HepG2 (cell line): Measurements from ENCODE around the gene FXR2. TPM values are rescaled to one million over a fixed set of nuclear protein-coding genes. Genes with fewer than 3 reads are reported as not detected.

Source experiments
- CEBPZ ChIP-seq: IDR thresholded peaks from 2 replicates; pipeline ENCODE4 v1.6.1; 2012; ENCODE audit warnings: low read length, improper control_type of control experiment
- RBM22 ChIP-seq: fragments of 200-400 bp; formaldehyde crosslinking; optimal IDR thresholded peaks from 2 replicates; pipeline ENCODE3; 2017; ENCODE audit warnings: mild to moderate bottlenecking, low read length, moderate library complexity
- RBM39 ChIP-seq: fragments of 200-400 bp; formaldehyde crosslinking; IDR thresholded peaks from one replicate; pipeline ENCODE4 v1.6.1; 2018; ENCODE audit warnings: antibody characterized with exemption, mild to moderate bottlenecking, low read depth, low read length; ENCODE audit not compliant: poor library complexity, severe bottlenecking
- RNF2 ChIP-seq: fragments of 450-650 bp; conservative IDR thresholded peaks from 2 replicates; pipeline ENCODE4 v1.6.1; 2016; ENCODE audit warnings: low read depth
- SMARCE1 ChIP-seq: fragments of 450-650 bp; IDR thresholded peaks from 2 replicates; pipeline ENCODE4 v1.6.1; 2017; ENCODE audit warnings: borderline replicate concordance
- ZBTB1 ChIP-seq: sonication (generic); formaldehyde crosslinking; IDR thresholded peaks from 2 replicates; pipeline ENCODE4 v1.4.0; 2020; ENCODE audit warnings: missing genetic modification reagents, borderline replicate concordance
- ZBTB2 ChIP-seq: sonication (generic); formaldehyde crosslinking; IDR thresholded peaks from 2 replicates; pipeline ENCODE4 v1.8.0; 2022; ENCODE audit warnings: low read depth, missing genetic modification reagents
- ZNF251 ChIP-seq: sonication (generic); formaldehyde crosslinking; IDR thresholded peaks from 2 replicates; pipeline ENCODE4 v1.9.0; 2021; ENCODE audit warnings: mild to moderate bottlenecking, missing genetic modification reagents
- ZNF660 ChIP-seq: sonication (generic); formaldehyde crosslinking; IDR thresholded peaks from 2 replicates; pipeline ENCODE4 v1.5.1; 2020; ENCODE audit warnings: mild to moderate bottlenecking, low read depth, missing genetic modification reagents, borderline replicate concordance
- ZNF891 ChIP-seq: sonication (generic); formaldehyde crosslinking; IDR thresholded peaks from 2 replicates; pipeline ENCODE4 v1.5.0; 2020; ENCODE audit warnings: mild to moderate bottlenecking, missing genetic modification reagents
- polyA plus RNA-seq, 8 experiments: library from polyadenylated mRNA; depleted of rRNA in 3 of 8; stranded (reverse) in 7 of 8; unstranded in 1 of 8; fragments of >200 nt; fragmentation: Illumina TruSeq in 4 of 8; extraction: Trizol in 4 of 8; gene quantifications; 2 replicates each; pipeline versions ENCODE4 v1.2.1 to v1.2.3, GENCODE V29; 2011 to 2016; ENCODE audit warnings: low read depth in 4 of 8, missing spikeins in 1 of 8, mixed read lengths in 1 of 8; ENCODE audit not compliant: insufficient read depth in 1 of 8
- total RNA-seq, 5 experiments: library from RNA; depleted of rRNA; stranded (reverse); fragments of >200 nt; fragmentation: Illumina TruSeq; extraction: Trizol; gene quantifications; 2 replicates each; pipeline ENCODE4 v1.2.3, GENCODE V29; 2016; ENCODE audit warnings: low read depth in 1 of 5
- TF ChIP-seq, protein P1 (sequence below): sonication (generic); formaldehyde crosslinking; IDR thresholded peaks from 2 replicates; pipeline ENCODE4 v1.5.0; 2020; ENCODE audit warnings: mild to moderate bottlenecking, missing genetic modification reagents
- TF ChIP-seq, protein P2 (sequence below): sonication (generic); formaldehyde crosslinking; IDR thresholded peaks from 2 replicates; pipeline ENCODE4 v1.9.0; 2021; ENCODE audit warnings: missing genetic modification reagents, mild to moderate bottlenecking, borderline replicate concordance
- TF ChIP-seq, protein P3 (sequence below): sonication (generic); formaldehyde crosslinking; conservative IDR thresholded peaks from 2 replicates; pipeline ENCODE4 v1.4.0; 2020; ENCODE audit warnings: missing genetic modification reagents

The FXR2 gene
- total and polyA plus RNA-seq, 2 of the 13 experiments (the other 11 are each of a cell fraction or from before 2014, with no cell fraction given), result 20.9 to 24.4 TPM

DNA sequence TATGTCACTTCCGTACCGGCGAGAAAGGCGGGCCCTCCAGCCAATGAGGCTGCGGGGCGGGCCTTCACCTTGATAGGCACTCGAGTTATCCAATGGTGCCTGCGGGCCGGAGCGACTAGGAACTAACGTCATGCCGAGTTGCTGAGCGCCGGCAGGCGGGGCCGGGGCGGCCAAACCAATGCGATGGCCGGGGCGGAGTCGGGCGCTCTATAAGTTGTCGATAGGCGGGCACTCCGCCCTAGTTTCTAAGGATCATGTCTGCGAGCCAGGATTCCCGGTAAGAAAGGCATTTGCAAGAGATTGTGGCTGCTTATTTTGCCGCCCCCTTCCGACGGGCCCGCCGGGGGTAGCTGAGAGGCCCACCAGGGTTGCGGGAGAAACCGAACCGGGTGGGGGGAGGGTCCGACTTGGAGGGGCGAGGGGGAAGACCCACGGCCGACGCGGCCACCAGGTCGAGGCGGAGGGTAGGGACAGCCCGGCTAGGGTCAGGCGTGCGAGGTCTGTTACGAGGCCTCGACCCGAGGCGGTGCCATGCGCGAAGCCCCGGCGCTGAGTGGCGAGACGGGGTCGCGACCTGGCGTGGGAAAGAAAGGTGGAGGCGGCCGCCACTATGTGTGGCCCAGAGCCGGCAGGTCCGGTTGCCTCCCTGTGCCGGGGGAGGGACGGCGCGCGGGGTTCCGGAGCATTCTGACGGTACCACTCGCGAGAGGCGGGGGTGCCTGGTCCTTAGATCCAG, 41.9 kb downstream of the FXR2 start (continued):
- peak; percentile 76; the same call in 1 of the 2 replicates for TF ChIP-seq CEBPZ
- TF ChIP-seq, protein P1, sequence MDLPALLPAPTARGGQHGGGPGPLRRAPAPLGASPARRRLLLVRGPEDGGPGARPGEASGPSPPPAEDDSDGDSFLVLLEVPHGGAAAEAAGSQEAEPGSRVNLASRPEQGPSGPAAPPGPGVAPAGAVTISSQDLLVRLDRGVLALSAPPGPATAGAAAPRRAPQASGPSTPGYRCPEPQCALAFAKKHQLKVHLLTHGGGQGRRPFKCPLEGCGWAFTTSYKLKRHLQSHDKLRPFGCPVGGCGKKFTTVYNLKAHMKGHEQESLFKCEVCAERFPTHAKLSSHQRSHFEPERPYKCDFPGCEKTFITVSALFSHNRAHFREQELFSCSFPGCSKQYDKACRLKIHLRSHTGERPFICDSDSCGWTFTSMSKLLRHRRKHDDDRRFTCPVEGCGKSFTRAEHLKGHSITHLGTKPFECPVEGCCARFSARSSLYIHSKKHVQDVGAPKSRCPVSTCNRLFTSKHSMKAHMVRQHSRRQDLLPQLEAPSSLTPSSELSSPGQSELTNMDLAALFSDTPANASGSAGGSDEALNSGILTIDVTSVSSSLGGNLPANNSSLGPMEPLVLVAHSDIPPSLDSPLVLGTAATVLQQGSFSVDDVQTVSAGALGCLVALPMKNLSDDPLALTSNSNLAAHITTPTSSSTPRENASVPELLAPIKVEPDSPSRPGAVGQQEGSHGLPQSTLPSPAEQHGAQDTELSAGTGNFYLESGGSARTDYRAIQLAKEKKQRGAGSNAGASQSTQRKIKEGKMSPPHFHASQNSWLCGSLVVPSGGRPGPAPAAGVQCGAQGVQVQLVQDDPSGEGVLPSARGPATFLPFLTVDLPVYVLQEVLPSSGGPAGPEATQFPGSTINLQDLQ (CRISPR knock-in tag), result no peak
- peak; percentile 43 for TF ChIP-seq ZBTB2
- TF ChIP-seq, protein P2, sequence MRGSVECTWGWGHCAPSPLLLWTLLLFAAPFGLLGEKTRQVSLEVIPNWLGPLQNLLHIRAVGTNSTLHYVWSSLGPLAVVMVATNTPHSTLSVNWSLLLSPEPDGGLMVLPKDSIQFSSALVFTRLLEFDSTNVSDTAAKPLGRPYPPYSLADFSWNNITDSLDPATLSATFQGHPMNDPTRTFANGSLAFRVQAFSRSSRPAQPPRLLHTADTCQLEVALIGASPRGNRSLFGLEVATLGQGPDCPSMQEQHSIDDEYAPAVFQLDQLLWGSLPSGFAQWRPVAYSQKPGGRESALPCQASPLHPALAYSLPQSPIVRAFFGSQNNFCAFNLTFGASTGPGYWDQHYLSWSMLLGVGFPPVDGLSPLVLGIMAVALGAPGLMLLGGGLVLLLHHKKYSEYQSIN (CRISPR knock-in tag), result no peak
- no peak for TF ChIP-seq SMARCE1
- TF ChIP-seq ZNF891 (CRISPR knock-in tag), result 0 out of 2 replicates have a peak, but pooled peaks have one; percentile 60
- no peak; the same call in 1 of the 2 replicates for TF ChIP-seq ZNF660 (CRISPR knock-in tag)
- TF ChIP-seq ZNF251, result no peak
- TF ChIP-seq RBM39, result peak; percentile 84
- TF ChIP-seq RBM22, result peak; percentile 83
- 0 out of 2 replicates have a peak, but pooled peaks have one; percentile 15 for TF ChIP-seq RNF2
- no peak for TF ChIP-seq ZBTB1 (CRISPR knock-in tag)
- TF ChIP-seq, protein P3, sequence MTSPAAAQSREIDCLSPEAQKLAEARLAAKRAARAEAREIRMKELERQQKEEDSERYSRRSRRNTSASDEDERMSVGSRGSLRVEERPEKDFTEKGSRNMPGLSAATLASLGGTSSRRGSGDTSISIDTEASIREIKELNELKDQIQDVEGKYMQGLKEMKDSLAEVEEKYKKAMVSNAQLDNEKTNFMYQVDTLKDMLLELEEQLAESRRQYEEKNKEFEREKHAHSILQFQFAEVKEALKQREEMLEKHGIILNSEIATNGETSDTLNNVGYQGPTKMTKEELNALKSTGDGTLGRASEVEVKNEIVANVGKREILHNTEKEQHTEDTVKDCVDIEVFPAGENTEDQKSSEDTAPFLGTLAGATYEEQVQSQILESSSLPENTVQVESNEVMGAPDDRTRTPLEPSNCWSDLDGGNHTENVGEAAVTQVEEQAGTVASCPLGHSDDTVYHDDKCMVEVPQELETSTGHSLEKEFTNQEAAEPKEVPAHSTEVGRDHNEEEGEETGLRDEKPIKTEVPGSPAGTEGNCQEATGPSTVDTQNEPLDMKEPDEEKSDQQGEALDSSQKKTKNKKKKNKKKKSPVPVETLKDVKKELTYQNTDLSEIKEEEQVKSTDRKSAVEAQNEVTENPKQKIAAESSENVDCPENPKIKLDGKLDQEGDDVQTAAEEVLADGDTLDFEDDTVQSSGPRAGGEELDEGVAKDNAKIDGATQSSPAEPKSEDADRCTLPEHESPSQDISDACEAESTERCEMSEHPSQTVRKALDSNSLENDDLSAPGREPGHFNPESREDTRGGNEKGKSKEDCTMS (CRISPR knock-in tag), result no peak
